Measurements from ENCODE around the gene LSAMP.

DNA sequence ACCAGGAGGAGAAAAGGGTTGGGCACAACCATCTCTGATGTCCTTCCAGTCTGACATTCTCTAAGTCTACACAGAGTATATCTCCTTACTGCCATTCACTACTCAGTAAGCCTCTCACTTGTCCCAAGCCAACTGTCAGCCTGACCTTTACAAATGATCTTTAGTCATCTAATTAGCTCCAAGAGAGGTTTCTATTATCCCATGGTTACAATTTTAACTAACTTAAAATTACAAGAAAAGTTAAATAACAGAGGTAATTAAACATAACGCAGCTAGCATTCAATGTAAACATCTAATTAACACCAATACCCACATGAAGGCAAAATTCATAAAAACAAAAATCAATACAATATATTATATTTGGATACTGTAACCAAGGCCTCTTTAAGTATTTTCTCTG is 126.9 kb downstream of the LSAMP start:
- TF ChIP-seq, protein P1, sequence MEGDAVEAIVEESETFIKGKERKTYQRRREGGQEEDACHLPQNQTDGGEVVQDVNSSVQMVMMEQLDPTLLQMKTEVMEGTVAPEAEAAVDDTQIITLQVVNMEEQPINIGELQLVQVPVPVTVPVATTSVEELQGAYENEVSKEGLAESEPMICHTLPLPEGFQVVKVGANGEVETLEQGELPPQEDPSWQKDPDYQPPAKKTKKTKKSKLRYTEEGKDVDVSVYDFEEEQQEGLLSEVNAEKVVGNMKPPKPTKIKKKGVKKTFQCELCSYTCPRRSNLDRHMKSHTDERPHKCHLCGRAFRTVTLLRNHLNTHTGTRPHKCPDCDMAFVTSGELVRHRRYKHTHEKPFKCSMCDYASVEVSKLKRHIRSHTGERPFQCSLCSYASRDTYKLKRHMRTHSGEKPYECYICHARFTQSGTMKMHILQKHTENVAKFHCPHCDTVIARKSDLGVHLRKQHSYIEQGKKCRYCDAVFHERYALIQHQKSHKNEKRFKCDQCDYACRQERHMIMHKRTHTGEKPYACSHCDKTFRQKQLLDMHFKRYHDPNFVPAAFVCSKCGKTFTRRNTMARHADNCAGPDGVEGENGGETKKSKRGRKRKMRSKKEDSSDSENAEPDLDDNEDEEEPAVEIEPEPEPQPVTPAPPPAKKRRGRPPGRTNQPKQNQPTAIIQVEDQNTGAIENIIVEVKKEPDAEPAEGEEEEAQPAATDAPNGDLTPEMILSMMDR (IDR thresholded peaks at IDR 0.05): no peak
- no peak for TF ChIP-seq EP300 (IDR thresholded peaks at IDR 0.05)
